NB4 (cell line): ENCODE measurements around the gene TOP3B.

Source experiments
- DNase-seq: peaks from one replicate; pipeline ENCODE4 v3.0.0; 2010; ENCODE audit warnings: low read depth
- H3K4me3 ChIP-seq: one replicate; pipeline ENCODE4 v1.5.1; 2011; ENCODE audit warnings: mild to moderate bottlenecking, low read depth, low read length, moderate library complexity
- CTCF ChIP-seq: IDR thresholded peaks from one replicate; pipeline ENCODE4 v1.5.1; 2012; ENCODE audit warnings: low read depth, low read length
- MAX ChIP-seq: IDR thresholded peaks from 2 replicates; pipeline ENCODE4 v1.6.1; 2011; ENCODE audit warnings: low read depth, low read length
- MYC ChIP-seq: IDR thresholded peaks from 2 replicates; pipeline ENCODE4 v1.6.1; 2011; ENCODE audit warnings: low read depth, low read length
- POLR2A ChIP-seq: IDR thresholded peaks from 2 replicates; pipeline ENCODE4 v1.6.1; 2011; ENCODE audit warnings: mild to moderate bottlenecking; ENCODE audit not compliant: insufficient read length; ENCODE audit errors: extremely low read depth

TOP3B gene

GRCh38 chr22:21936151-21936775, 46.3 kb downstream of the TOP3B start:
- TF ChIP-seq CTCF (no peak), POLR2A (no peak), MAX (peak; percentile 52; the same call in 1 of the 2 replicates), MYC (no peak)
- H3K4me3 ChIP-seq, result no peak overlapping the region
- peak; percentile 89 for DNase-seq

- H3K4me3 ChIP-seq, result no peak overlapping the region
- no peak for DNase-seq
- TF ChIP-seq MAX (no peak), CTCF (no peak), POLR2A (no peak), MYC (no peak)
Measured at GRCh38 chr22:21933910-21934309, 48.7 kb downstream of the TOP3B start.

- TF ChIP-seq MYC, result no peak
- TF ChIP-seq POLR2A, result no peak
- TF ChIP-seq MAX, result no peak
- no peak for TF ChIP-seq CTCF
- no peak overlapping the region for H3K4me3 ChIP-seq
- no peak for DNase-seq
Measured at GRCh38 chr22:21933413-21933812, 49.2 kb downstream of the TOP3B start.

- no peak for DNase-seq
- TF ChIP-seq MAX (no peak), POLR2A (no peak), MYC (no peak), CTCF (no peak)
- H3K4me3 ChIP-seq, result no peak overlapping the region
Measured at GRCh38 chr22:21932347-21932746, 50.2 kb downstream of the TOP3B start.

- no peak overlapping the region for H3K4me3 ChIP-seq
- no peak for TF ChIP-seq CTCF
- TF ChIP-seq MYC, result no peak
- no peak for TF ChIP-seq POLR2A
- TF ChIP-seq MAX, result no peak
- no peak for DNase-seq
Measured at GRCh38 chr22:21931056-21931455, 51.5 kb downstream of the TOP3B start.

GRCh38 chr22:21929253-21929652, 53.3 kb downstream of the TOP3B start:
- no peak for DNase-seq
- no peak overlapping the region for H3K4me3 ChIP-seq
- TF ChIP-seq MAX, result no peak
- TF ChIP-seq POLR2A, result no peak
- TF ChIP-seq CTCF, result no peak
- no peak for TF ChIP-seq MYC
